HG02588 (cell line): Measurements from ENCODE around the gene CHST8.

Source experiments
- ATAC-seq: cut with Tn5 transposase; IDR thresholded peaks from one replicate; pipeline ENCODE4 v1.9.1; 2021; ENCODE audit warnings: mild to moderate bottlenecking, moderate library complexity; ENCODE audit not compliant: unreplicated experiment

The CHST8 gene

GRCh38 chr19:33671211-33671610 is 49.5 kb downstream of the CHST8 start:
- ATAC-seq: no peak

DNA sequence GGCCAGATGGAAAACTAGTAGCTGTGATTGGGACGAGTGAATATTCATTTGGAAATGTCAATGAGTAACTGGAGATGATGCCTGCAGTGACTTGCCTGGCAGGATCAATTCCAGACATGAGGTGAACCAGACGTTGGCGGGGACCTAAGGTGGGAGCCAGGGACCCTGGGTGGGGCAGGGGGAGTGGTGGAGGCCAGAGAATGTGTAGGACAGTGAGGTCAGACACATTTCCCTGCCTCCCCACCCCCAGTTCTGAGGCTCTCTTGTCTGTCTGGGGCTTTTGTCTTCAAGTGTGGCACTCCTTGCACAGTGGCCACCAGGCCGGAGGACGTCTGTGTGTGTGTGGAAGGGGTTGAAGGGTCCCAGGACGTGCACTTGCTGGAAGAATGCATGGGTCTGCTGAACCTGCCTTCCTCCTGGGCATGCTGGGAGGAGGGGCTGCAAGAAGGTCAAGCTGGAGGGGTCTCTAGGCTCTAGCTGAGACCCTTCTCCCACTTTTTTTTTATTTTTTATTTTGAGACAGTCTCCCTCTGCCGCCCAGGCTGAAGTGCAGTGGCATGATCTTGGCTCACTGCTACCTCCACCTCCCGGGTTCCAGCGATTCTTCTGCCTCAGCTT is 51.6 kb downstream of the CHST8 start:
- no peak for ATAC-seq

- no peak for ATAC-seq
These were observed 52.4 kb downstream of the CHST8 start for GRCh38 chr19:33673996-33674625.

- ATAC-seq: no peak
These were observed 53.0 kb downstream of the CHST8 start for GRCh38 chr19:33674626-33675367.

DNA sequence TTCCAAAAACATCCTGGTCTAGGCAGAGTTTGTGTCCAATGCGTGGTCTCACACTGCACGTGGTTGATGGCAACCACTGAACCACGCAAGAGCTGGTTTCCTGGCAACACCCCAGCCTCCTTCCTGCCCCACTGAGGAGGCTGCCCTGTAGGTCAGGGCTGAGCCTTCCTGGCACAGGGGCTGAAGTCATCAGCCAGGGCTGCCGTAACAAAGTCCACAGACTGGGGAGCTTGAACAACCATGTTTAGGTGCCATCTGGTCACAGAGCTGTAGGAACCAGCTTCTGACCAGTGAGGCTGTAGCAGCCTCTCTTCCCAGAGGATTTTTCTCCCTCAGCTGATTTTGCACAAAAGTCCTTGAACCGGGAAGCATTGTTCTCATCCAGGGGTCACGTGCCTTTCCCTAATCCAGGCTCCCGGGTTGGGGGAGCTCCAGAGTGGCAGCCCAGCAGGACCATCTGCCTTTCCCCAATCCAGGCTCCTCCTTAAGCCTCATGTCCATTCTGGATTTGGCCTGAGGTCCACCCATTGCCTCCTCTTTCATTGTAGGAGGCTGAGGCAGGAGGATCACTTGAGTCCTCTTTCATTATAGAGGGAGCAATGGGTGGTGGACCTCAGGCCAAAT is 53.9 kb downstream of the CHST8 start:
- ATAC-seq: no peak

DNA sequence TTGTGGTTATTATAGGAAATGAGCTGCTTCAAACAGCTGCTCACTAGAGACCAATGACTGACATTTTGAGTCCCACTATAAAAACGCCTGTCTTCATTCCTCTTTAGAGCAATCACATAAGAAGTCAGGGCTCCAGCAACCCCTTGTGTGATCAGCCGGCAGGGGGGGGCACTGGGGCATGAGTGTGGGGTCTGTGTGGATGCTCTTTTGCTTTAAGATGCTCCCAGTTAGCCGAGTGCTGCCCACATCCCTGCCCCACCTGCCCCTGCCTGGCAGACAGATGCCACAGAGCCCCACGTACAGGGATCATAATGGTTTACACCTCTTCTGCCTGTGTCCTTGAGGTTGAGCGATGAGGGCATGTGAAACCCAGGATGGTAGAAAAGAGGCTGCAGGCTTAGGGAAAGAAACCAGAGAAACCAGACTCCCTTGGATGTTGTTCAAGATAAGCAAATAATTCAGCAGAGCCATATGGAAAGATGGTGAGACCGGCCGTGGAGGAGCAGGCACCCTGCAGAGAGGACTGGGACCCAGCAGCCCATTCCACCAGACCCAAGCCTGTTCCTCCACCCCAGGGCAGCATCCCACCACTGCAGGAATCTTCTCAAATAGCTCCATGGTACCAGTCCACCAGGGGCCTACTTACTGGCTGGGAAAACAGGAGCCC is 55.4 kb downstream of the CHST8 start:
- no peak for ATAC-seq

- ATAC-seq: no peak
These were observed 56.1 kb downstream of the CHST8 start for GRCh38 chr19:33677745-33678426.

GRCh38 chr19:33678796-33679585 is 57.2 kb downstream of the CHST8 start:
- ATAC-seq: no peak

DNA sequence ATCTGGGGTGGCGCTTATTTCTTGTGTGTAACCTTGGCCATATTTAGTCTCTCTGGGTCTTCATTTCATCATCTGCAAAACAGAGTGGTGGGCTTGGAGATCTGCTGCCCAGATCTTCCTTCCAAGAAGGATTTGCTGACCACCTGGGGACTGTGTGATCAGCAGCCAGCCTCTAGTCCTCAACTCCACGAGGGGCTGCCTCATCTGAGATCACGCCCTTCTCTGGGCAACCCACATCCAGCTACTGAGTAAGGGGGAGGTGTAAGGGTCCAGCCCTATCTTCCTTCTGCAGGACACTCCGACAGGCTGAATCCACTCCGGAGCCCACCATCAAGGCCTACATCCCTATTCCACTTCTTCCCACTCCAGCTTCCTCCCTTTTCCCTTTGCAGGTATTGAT is 57.9 kb downstream of the CHST8 start:
- no peak for ATAC-seq

DNA sequence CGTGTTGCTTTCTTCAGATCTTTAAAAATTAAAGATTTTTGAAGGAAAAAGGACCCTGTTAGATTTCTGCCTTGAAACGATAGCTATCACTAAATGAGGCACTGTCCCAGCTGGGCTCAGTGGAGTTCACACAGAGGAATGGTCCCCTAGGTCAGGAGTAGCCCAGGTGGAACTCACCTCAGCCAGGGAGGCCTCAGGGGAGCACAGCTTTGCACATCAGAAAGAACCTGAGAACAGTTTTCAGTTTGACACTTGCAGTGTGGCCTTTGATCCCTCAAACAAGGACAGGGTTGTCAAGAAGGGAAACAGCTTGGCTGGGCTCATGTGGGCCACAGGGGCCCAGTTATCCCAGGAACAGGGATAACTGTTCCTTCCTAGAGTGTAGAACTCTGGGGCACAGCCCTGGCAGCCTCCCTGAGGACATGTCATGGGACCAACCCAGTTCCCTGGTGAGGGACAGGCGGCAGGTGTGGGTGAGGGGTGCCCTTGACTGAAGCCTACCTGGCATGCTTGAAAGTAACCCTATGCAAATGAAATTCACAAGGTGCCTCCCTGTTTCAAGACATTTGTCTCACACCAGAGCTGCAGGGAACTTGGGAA is 59.4 kb downstream of the CHST8 start:
- ATAC-seq: no peak

GRCh38 chr19:33683881-33684537 is 62.3 kb downstream of the CHST8 start:
- ATAC-seq: no peak

- no peak for ATAC-seq
These were observed 62.9 kb downstream of the CHST8 start for GRCh38 chr19:33684538-33685232.

- no peak for ATAC-seq
These were observed 63.8 kb downstream of the CHST8 start for GRCh38 chr19:33685541-33685940.

DNA sequence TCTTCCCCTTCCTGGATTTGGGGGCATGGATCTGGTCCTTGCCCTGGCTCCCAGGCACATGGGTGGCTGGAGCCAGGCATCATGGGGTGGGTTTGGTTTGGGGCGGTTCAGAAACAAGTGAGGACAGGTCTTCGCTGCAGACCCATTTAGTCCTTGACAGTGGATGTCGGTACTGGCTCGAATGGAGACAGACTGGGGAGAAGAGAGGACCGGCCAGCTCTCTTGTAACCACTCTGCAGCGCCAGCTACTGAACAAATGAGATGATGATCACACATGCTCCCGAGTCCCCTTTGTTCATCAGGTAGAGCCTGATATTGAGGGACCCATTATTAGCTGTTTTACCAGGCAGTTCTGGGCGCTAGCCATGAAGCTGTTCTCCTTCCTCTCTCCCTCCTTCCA is 64.5 kb downstream of the CHST8 start:
- ATAC-seq: no peak

- no peak for ATAC-seq
These were observed 65.1 kb downstream of the CHST8 start for GRCh38 chr19:33686687-33687480.

- ATAC-seq: no peak
These were observed 65.9 kb downstream of the CHST8 start for GRCh38 chr19:33687481-33688170.
